Colonic mucosa (tissue), 4 donors: ENCODE data around the gene ASF1B. TPM values are rescaled to one million over a fixed set of nuclear protein-coding genes. Genes with fewer than 3 reads are reported as not detected.

Source experiments
- DNase-seq: peaks from one replicate; pipeline ENCODE4 v3.0.0-alpha.2; 2020
- H3K27ac ChIP-seq: fragments of 200-600 bp; one replicate; pipeline ENCODE4 v1.8.0; 2021
- H3K27me3 ChIP-seq: fragments of 200-600 bp; one replicate; pipeline ENCODE4 v1.8.0; 2021
- H3K36me3 ChIP-seq: fragments of 200-600 bp; one replicate; pipeline ENCODE4 v1.8.0; 2021
- H3K4me1 ChIP-seq: fragments of 200-600 bp; one replicate; pipeline ENCODE4 v1.8.0; 2021; ENCODE audit warnings: mild to moderate bottlenecking
- H3K4me3 ChIP-seq: fragments of 200-600 bp; one replicate; pipeline ENCODE4 v1.8.0; 2021
- H3K9ac ChIP-seq, 2 donors: one replicate each; pipeline ENCODE4 v1.7.0; 2013; ENCODE audit warnings: control low read depth in 2 of 2, low read depth in 2 of 2, low read length in 2 of 2
- H3K9me3 ChIP-seq: fragments of 200-600 bp; one replicate; pipeline ENCODE4 v1.8.0; 2021
- CTCF ChIP-seq: fragments of 200-600 bp; IDR thresholded peaks from one replicate; pipeline ENCODE4 v1.8.0; 2022; ENCODE audit warnings: antibody characterized with exemption, mild to moderate bottlenecking
- intact Hi-C: fragments of 100-400 bp; cut with DNase I; formaldehyde crosslinking; loops from one replicate; pipeline ENCODE4 v1.14.1; 2022
- total RNA-seq, 2 donors: library from RNA; stranded (reverse); fragmentation: NEBNext Ultra II Directional in 1 of 2; extraction: Animal tissue kit (Norgen Biotek cat#: 25700) in 1 of 2; gene quantifications; one replicate each; pipeline ENCODE4 v1.2.1, GENCODE V29; 2021
- donor health status: healthy.
- donor health status: DM: no; HTN: no; CAD: no.
- donor health status: DM: no; HTN: no; CAD: no.

ASF1B gene
- total RNA-seq, 2 donors from 2014 or later: 12.9 to 64.0 TPM

GRCh38 chr19:14093117-14093823, 43.1 kb downstream of the ASF1B start:
- intact Hi-C loops: no loop called here
- no peak for DNase-seq
- Histone ChIP-seq H3K4me1 (no peaks in the 10 kb centered on the region), H3K9ac (no peak overlapping the region), H3K27ac (no peak overlapping the region), H3K9me3 (no peaks in the 10 kb centered on the region), H3K36me3 (no peaks in the 10 kb centered on the region), H3K4me3 (no peak overlapping the region), H3K27me3 (no peaks in the 10 kb centered on the region)
- TF ChIP-seq CTCF: no peak

GRCh38 chr19:14091813-14092462, 44.5 kb downstream of the ASF1B start:
- Histone ChIP-seq H3K27me3 (no peaks in the 10 kb centered on the region), H3K9me3 (no peaks in the 10 kb centered on the region), H3K9ac (peak overlapping the region; percentile 50 to 84), H3K27ac (peak overlapping the region; percentile 95), H3K4me3 (peak overlapping the region; percentile 84), H3K4me1 (no peaks in the 10 kb centered on the region), H3K36me3 (no peaks in the 10 kb centered on the region)
- intact Hi-C loops: no loop called here
- no peak for TF ChIP-seq CTCF
- peak; percentile 56 for DNase-seq

- Histone ChIP-seq H3K27me3 (no peaks in the 10 kb centered on the region), H3K4me1 (no peaks in the 10 kb centered on the region), H3K27ac (peak overlapping the region; percentile 95), H3K9ac (peak overlapping the region; percentile 80 to 84), H3K36me3 (no peaks in the 10 kb centered on the region), H3K4me3 (peak overlapping the region; percentile 84), H3K9me3 (no peaks in the 10 kb centered on the region)
- DNase-seq: peak; percentile 84
- no peak for TF ChIP-seq CTCF
- intact Hi-C loops: no loop called here
Measured at GRCh38 chr19:14091081-14091812, 45.1 kb downstream of the ASF1B start.

- H3K36me3 ChIP-seq: no peaks in the 10 kb centered on the region
Measured at GRCh38 chr19:14090509-14091080, 45.8 kb downstream of the ASF1B start, which contains the start of gene SAMD1. SAMD1 (minus strand) TSS chr19:14090751.

More at GRCh38 chr19:14090509-14091080, 45.8 kb downstream of the ASF1B start, which contains the start of gene SAMD1:
- no peaks in the 10 kb centered on the region for H3K4me1 ChIP-seq
- peak within 1 kb of the TSS; percentile 80 to 84 for H3K9ac ChIP-seq
- TF ChIP-seq CTCF: no peak
- peak within 1 kb of the TSS; percentile 95 for H3K27ac ChIP-seq
- DNase-seq: peak; percentile 88
- no peaks in the 10 kb centered on the region for H3K9me3 ChIP-seq
- H3K4me3 ChIP-seq: peak within 1 kb of the TSS; percentile 84
- no peaks in the 10 kb centered on the region for H3K27me3 ChIP-seq
- intact Hi-C loops: no loop called here
